ENCODE measurements around the gene PCSK5.

Gene PCSK5

GRCh38 chr9:76136986-76137385 lies 246.5 kb downstream of the PCSK5 start:
- no peak for DNase-seq (ENCODE audit: low read depth in 2 of 2)

- no peak for DNase-seq (ENCODE audit: low read depth in 2 of 2)
Observed at GRCh38 chr9:76137931-76138330, 247.5 kb downstream of the PCSK5 start.

- no peak for DNase-seq (ENCODE audit: low read depth in 2 of 2)
Observed at GRCh38 chr9:76138360-76138759, 247.9 kb downstream of the PCSK5 start.

DNA sequence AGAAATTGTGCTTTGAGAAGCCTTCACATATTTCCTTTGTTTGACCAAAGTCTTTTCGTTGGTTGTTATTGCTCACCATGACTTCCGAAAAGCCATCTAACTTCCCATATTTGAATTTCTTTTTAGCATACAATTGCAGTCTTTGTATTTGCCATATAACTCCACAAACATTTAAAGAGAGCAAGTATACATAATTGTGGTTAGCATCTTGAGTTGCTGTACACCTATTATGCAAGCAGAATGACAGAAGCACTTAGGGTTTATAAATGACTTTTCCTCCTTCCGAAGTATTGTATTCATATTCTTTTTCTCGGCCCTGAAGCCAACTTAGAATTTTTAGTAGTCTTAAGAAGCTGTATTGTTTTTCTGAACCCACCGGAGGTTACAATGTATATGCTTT lies 253.4 kb downstream of the PCSK5 start:
- DNase-seq (ENCODE audit: low read depth in 2 of 2) = no peak

DNA sequence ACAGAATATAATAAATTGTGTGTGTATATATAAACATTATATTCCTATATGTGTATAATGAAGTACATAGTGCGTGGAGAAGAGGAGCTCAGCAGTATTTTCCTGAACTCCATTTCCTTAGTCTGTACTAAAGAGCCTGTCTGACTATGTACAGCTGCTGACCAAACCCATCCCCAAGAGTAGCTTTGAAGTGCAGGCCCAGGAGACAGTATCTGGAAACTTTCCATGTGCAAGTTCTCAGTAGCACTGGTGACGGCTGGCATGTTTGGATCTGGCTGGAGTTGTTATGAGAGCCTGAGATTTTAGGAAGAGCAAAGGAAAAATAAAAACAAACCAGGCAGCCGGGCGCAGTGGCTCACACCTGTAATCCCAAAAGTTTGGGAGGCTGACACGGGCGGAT lies 259.5 kb downstream of the PCSK5 start:
- DNase-seq (ENCODE audit: low read depth in 2 of 2) = no peak

DNA sequence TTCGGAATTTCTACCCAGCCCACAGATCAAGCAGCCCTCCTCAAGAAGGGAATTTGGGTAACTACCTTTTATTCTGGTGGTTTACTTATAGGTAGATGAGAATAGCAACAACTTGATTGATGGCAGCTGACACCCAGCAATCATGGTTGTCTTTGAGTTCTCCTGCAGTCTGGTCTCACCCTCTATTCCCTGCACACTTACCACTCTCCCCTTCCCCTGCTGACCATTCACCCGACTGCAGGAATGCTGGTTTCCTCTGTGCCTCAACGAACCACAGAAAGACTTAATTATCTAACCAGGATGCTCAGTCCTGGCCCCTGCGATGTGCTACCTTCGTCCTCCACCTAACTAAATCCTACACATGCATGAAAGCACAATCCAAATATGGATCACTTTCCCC lies 260.8 kb downstream of the PCSK5 start:
- no peak for DNase-seq (ENCODE audit: low read depth in 2 of 2)

DNA sequence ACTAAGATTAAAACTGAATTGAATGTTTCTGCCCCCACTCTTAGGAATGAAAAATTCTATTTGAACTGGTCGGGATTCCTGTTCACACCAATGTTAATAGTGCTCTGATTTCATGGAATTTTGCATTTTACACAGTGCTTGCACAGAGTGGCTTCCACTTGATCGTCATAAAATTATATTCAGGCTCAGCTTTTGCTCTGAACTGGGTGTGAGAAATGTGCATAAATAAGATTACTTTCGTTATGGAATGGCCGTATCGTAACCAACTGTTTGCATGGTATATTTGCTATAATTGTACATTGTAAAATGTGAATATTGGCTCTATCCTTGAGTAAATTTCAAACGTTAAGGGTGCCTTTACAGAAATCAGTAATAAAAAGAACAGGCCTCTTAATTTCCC lies 262.9 kb downstream of the PCSK5 start:
- DNase-seq (ENCODE audit: low read depth in 2 of 2) = no peak

DNA sequence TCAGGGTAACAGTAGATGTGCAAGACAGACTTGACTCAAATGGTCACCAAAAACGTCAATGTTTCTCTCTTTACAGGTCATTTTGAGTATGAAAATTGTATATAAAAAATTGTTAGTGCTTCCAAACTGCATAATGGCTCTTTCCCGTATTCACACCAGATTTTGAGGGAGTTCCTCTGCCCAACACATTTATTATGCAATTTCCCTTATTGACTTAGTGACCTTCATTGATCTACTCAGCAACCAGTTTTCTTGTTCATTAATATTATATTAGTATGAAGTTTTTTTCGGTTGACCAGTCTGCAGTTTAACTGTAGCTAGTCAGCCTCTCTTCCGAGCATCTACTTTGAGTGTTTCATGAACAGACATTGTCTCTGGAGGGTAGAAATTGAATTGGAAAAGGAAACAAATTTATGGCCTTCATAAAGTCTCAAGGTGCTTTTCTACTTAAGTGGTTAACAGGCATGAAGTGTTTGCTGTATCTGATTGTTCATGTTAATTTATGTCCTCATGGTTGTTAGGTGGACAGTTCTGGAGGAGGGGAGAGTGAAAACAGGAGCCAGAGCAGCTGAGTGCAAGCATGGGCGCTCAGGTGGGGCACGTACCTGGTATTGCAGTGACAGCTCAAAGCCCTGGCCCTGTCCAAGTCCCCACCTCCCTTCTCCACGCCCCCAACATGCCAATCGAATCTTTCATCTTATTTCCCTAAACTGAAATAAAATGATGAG lies 263.6 kb downstream of the PCSK5 start:
- no peak for DNase-seq (ENCODE audit: low read depth in 2 of 2)

DNA sequence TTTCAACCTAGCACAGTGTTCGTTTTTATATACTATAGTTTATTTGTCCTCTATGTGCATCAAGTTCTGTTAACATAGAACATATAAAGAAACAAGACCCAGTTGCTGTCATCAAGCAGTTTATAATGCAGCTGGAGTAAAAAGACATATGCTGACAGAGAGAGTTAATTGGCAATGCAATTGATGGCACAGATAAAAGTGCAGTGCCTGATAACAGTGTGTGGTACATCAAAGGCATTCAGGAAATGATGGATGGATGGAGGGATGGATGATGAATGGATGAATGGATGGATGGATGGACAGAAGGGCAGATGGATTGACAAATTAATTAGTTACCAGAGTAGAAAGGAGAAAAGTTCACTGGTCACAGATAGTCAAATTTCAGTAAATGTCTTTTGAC lies 264.9 kb downstream of the PCSK5 start:
- no peak for DNase-seq (ENCODE audit: low read depth in 2 of 2)

DNA sequence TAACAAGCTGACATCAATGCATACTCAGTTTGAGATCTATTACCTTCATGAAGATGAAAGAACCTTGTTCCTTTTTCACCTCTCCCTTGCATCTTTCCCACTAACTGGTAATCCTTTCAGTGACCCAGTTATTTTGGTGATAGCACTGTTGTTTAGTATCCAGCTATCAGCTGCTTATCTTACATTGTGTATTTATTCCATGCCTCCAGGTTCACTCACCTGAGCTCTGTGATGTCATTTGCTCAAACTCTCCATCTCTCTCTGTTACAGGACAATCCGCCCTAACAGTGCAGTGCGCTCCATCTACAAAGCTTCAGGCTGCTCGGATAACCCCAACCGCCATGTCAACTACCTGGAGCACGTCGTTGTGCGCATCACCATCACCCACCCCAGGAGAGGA lies 268.2 kb downstream of the PCSK5 start:
- DNase-seq (ENCODE audit: low read depth in 2 of 2) = no peak

DNA sequence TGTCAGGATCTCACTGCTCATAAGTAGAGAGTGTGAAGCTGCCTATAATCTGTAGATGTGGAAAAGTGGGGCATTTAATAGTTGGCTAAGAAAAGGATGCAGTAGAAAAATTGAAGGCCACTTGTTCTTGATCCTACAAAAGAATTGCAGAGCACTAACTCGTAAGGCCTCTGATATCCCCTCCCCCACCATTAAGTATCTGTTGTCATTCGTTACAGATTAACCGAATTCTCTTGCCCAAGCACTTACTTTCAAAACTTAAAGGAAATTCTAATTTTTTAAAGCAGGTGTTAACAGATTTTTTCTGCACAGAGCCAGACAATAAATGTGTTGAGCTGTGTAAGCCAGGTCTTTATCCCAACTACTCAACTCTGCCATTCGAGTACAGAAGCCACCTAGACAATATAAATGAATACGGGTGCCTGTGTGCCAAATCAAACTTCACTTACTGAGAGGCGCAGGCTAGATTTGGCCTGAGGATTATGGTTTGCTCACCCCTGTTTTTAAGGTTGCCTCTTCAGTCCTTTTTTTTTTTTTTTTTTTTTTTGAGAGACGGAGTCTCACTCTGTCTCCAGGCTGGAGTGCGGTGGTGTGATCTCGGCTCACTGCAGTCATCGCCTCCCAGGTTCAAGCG lies 268.9 kb downstream of the PCSK5 start:
- DNase-seq (ENCODE audit: low read depth in 2 of 2) = no peak

DNA sequence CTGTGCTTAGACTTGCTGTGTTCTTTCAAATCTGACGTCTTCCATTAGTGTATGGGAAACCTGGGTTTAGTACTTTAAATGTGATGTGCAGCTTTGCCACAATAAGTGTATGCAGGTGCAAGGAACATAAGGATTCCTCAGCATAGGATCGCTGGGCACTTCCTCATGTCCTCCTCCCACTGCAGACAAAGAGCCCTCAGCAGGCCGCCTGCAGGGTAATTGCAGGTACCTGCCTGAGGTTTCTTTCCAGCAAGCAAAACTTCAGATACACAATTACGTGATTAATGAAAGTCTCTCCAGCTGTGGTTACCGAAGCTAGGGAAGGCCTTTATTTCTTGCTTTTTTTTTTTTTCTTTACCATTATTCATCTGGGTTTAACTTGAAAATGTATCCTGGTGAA lies 270.6 kb downstream of the PCSK5 start:
- DNase-seq (ENCODE audit: low read depth in 2 of 2) = no peak

DNA sequence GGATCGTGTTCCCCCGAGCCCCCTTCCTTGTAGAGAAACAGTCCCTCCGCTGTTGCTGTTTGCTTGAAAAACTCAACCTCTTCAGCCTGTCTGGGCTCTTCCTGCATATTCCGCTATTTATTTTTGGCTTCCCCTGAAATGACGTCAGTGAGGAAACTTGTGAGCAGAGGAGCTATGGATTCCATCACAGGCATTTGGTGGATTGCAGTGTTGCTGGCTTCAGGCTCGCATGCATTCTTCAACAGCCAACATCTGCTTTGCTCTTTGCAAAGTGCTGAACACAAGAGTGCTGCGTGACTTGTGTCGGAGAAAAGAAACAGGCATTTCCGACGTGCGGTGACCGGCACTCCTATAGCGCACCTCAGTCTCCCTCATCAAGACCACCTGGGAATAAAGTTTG lies 271.1 kb downstream of the PCSK5 start:
- DNase-seq (ENCODE audit: low read depth in 2 of 2) = no peak

DNA sequence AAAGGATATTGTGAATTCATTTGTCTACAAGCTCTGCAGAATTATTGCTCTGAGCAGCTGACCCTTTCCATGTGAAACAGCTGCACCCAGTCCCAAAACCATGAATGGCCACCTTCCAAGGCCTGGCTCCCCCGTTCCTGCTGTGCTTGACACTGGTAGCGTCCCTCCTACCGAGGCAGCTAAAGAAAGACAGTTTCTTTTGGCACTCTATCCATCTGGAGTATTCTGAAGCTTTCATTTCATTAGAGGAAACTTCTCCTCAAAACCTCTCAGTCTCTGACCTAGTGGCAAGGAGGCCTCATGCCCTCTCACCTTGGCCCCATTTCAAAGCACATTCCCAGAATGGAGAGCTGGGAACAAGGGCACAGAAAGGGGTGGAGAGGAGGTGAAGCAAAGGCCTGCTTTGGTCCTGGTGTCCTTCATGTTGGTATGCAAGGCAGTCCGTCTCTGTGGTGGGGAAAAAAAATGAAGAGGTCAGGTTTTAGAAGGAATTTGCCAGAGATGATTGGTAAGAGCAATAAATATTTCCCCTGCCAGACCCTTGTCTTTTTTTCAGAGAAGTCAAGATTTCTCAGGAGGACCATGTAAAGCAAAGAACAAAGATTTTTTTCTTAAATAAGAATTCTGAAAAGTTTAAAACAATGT lies 271.7 kb downstream of the PCSK5 start:
- no peak for DNase-seq (ENCODE audit: low read depth in 2 of 2)

DNA sequence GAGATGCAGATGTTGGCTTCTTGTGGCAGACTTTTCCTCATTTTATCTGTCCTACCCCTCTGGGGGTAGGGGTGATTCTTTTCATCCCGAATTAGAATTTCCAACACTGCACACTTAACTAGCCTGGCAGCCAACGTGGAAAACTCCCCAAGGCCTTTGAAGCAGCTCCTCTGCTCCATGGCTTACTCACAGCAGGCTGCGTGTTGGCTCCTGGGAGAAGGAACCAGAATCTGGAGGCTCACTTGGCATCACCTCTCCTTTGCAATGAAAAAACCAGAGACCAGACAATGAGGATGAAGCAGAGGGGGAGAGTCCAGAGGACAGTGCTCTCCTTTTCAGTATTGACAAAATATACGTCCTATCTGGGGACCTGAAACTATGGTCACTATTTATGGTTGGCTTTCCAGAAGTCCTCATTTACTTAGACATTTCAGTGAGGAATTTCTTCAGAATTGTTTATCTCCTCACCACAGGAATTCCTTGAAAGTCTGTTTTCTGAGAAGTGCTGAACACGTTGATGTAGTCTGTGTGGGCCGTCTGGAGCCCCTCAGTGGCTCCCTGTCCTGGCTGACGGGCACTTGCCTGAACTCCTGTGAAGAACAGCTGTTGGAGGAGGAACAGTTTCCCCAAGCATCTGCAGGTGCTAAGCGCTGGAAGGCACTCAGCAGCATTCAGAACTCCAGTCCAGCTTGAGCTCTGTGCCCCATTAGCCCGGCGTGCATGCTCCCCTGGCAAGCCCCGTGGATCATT lies 272.5 kb downstream of the PCSK5 start:
- no peak for DNase-seq (ENCODE audit: low read depth in 2 of 2)

GRCh38 chr9:76166526-76166925 lies 276.1 kb downstream of the PCSK5 start:
- DNase-seq (ENCODE audit: low read depth in 2 of 2) = no peak

DNA sequence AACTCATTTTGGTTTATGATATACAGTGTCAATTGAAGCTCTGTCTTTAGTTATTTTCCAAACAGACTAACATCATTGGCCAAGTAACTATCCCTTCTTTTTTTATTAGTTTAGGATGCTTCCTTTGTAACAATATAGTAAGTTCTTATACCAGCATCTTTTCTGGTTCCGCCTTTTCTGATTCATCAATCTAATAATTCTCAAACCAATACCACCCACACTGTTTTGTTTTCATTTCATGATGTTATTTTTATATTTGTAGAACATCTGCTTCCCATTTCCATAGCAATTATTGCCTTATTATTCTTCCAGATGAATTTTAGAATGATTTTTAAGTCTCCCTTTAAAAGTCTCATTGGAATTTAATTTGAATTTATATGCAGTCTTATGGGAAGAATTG lies 285.7 kb downstream of the PCSK5 start:
- no peak for DNase-seq (ENCODE audit: low read depth in 2 of 2)

- no peak for DNase-seq (ENCODE audit: low read depth in 2 of 2)
Observed at GRCh38 chr9:76177931-76178330, 287.5 kb downstream of the PCSK5 start.

DNA sequence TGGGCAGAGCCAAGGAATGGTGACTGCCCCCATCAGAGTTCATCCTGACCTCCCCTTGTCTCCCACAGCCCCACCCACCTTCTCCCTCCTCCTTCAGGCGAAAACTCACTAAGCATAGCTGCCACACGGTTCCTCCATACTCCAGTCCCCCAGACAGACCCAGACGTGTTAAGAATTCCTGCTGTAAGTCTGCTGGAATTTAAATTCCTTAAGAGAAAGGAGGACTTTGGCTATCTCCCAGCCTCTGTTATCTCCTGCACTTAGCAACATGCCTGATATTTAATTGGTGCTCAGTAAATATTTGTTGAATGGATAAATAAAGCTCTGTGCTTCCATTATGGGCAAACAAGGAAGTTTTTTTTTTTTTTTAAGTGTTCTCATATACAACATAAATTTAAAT lies 290.1 kb downstream of the PCSK5 start:
- no peak for DNase-seq (ENCODE audit: low read depth in 2 of 2)

DNA sequence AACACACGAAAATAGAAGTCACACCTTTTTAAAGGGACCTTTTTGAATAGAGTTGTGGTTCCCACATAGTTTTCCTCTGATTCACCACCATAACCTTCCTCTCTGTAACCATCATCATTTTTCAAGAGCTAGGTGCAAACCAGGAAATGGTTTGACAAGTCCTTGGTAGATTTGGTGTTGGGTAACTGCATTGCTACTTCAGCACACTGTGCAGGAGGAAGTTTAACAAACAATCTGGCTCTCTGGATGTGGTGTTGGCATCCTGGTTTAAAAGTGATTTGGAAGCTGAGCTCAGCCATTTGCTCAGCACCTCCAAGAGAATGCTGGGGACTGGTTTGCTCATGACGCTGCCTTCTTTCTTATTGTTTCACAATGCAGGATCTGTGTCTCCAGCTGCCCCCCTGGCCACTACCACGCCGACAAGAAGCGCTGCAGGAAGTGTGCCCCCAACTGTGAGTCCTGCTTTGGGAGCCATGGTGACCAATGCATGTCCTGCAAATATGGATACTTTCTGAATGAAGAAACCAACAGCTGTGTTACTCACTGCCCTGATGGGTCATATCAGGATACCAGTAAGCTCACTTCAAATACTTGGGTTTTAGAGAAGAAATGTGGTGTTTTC lies 290.7 kb downstream of the PCSK5 start:
- DNase-seq (ENCODE audit: low read depth in 2 of 2) = no peak

- DNase-seq (ENCODE audit: low read depth in 2 of 2) = no peak
Observed at GRCh38 chr9:76181781-76182180, 291.3 kb downstream of the PCSK5 start.

DNA sequence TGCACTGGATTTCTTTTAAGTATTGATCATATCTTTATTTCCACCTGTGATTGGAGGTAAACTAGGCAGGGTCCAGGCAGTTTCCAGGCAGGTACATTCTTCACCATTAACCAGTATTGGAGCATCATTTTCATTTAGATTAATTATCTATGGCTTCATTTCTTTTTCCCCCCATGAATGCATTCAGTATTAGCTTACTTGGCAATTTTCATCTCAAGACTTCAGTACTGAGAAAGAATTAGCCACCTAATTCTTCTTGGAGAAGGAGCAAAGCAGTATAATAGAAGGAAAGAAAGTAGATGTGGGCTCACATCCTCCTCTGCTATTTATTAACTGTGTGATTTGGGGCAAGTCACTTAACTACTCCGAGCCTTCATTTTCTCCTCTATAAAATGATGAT lies 295.0 kb downstream of the PCSK5 start:
- no peak for DNase-seq (ENCODE audit: low read depth in 2 of 2)
